K562 treated with DMSO at 1 percent for 48 hours (cell line): Measurements from ENCODE around the gene CCNL2. TPM values are rescaled to one million over a fixed set of nuclear protein-coding genes. Genes with fewer than 3 reads are reported as not detected.

Experiments
- total RNA-seq: library from RNA; unstranded; fragments of 300-600 nt; gene quantifications from 2 replicates; pipeline ENCODE4 v1.2.3, GENCODE V29; 2022; ENCODE audit warnings: low replicate concordance; ENCODE audit errors: extremely low read depth

CCNL2 gene
- total RNA-seq, result not detected in 2 replicates

GRCh38 chr1:1399187-1399871 is at the start of gene CCNL2:
Gene CCNL2, minus strand, starts transcription at chr1:1399335. Its CDS starts 29 bp downstream, at chr1:1399306.

DNA sequence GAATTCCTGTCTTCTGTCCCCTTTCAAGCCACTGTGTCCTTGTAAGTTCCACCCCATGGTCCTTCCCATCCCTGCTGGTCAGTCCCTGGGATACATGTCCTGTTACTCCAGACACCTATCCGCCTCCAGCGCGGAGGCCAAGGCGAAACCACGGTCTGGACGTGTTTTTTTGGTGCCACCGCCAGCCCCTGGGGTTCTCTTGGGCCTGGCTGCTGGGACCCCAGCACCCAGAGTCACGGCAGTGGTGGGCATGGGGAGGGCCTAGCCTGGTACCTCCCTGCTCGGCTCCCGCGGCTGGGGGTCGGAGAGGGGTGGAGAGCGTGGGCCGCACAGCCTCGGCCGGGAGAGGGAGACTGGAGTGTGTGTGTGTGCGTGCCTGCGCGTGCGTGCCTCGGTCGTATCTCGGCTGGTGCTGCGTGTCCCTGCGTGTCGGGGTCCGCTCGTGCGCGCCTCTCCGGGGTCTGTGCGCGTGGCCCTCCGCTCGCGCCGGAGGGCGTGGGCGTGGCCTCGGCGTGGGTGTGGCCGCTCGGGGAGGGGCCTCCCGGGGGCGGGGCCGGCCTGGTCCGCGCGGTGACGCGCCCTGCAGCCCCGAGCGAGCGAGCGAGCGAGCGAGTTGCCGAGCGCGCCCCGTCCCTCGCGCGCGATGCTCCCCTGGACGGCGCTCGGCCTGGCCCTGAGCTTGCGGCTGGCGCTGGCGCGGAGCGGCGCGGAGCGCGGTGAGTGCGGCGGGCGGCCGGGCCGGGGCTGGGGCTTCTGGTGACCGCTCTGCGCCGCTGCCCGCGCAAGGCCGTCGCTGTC is 36.2 kb upstream of the CCNL2 start, which contains the start of gene VWA1:
VWA1 (plus strand) TSS at position 585 of the 798 bp plus-strand sequence; CDS start at position 644, 59 bp downstream.

DNA sequence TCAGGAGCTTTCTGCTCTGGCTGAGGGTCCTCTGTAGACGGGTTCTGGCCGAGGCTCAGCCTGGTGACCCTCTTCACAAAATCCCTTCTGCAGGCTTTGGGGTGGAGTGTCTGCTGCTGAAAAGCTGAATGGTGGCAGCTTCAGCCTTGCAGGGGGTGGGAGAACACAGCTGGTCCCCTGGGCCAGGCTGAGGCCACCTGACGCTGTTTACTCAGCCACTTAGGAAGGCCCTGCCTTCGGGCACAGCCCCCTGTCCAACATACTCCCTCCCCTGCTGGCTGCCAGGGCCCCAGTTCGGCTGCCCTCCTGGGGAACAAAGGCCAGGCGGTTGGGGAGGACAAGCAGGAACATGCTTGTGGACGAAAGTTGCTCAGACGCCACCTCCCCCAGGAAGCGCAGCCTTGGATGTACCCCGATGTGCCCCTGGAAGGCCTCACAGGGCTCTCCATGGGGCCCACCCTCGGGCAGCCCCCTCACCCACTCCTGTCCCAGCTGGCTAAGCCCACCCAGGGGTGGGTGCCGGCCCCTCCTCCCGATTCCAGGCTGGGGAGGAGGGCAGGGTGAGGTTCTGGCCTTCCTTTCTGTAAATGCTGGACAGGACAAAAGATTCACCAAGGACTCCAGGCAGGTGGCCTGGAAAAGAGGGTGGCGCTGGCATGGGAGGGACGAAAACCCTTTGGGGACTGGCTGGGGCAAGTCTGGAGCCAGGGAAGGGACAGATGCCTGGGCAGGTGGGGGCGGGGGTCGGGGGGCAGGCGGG is 22.2 kb upstream of the CCNL2 start, which contains the start of gene ANKRD65:
ANKRD65 (minus strand) TSS at position 130 of the 760 bp plus-strand sequence. CDS start 271 bp downstream, outside the sequence.

DNA sequence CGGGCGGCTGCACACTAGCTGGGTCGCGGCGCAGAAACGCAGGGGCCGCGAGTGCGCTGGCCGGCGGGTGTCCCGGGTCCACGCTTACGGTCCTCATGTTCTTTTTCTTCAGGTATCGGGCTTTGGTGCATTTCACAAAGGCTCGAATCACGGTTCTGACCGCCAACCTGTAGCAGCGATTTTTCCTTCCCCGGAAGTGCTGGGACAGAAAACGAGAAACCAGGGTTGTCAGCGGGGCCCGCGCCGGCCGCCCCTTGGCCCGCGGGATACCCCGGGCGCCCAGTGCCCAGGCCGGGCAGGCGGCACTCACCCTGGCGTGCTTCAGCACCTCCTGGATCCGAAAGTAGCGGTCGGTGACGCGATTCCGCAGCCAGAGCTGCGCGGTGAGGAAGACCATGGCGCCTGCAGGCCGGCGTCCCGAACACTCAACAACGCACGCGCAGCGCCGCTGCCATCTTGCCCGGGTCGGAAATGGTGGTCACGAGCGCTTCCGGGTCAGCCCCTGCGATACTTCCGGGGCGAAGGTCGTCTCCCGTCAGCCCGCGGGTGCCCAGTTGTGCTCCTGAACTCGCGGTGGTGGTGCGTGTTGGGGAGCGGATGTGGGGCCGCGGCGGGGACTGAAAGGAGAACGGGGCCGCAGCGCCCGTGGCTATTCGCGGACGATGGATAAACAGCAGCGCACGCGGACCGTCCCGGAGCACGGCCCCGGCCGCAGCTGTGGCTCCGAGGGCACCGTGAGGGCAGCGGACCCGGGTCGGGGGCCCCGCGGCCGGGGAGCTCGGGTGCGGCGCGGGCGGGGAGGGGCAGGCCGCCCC is 7.9 kb upstream of the CCNL2 start, which contains the start of gene MRPL20:
MRPL20 (minus strand) TSS at position 473 of the 815 bp plus-strand sequence; CDS start at position 397, 76 bp downstream.

DNA sequence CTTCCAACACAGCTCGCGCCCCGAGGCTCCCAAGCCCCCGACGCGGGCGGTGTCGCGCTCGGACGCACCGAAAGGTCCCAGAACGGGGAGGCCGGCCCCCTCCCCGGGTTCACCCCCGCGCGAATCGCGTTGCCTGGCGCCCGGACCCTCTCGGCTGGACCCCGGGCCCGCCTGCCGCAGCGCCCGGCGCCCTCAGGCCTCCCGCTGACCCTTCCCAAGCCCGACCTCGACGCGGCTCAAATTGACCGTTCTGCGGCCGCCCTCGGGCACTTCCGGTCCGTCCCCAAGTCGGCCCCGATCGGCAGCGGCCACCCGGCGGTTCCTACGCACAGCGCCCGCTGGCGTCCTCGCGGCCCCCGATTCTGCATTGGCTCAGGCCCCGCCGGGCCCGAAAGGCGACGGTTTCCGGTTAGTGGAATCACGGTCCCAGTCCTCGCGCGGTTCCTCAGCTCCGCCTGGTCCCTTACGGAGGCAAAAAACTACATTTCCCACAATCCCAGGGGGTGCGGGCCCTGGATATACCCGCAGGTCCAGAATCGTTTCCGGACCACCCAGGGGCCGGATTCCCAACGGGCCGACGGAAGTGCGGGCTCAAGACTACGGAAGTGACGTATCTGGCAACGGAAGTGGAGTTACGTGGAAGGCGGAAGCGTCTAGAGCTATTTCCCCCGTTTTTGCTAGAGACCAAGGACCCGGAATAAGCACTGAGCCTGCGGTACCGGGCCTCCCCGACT is 24.0 kb downstream of the CCNL2 start, which contains the start of gene AURKAIP1:
AURKAIP1 (minus strand) TSS at position 279 of the 734 bp plus-strand sequence. CDS start 451 bp downstream, outside the sequence.

GRCh38 chr1:1358433-1359271 is 40.5 kb downstream of the CCNL2 start, which contains the start of gene MXRA8:
Gene MXRA8, minus strand, starts transcription at chr1:1358555. Its CDS starts 51 bp downstream, at chr1:1358504.

GRCh38 chr1:1349256-1350012 is 49.7 kb downstream of the CCNL2 start, which contains the start of gene DVL1:
Gene DVL1, minus strand, starts transcription at chr1:1349418. Its CDS starts 353 bp downstream, at chr1:1349065.

Other genes with a start within 250 kb of the CCNL2 start
- not detected in 2 replicates for gene TTLL10, start 225.5 kb downstream of the CCNL2 start, total RNA-seq
- not detected in 2 replicates for gene TNFRSF18, start 192.7 kb downstream of the CCNL2 start, total RNA-seq
- not detected in 2 replicates for gene TNFRSF4, start 185.2 kb downstream of the CCNL2 start, total RNA-seq
- not detected in 2 replicates for gene SDF4, start 167.3 kb downstream of the CCNL2 start, total RNA-seq
- gene B3GALT6, start 167.1 kb downstream of the CCNL2 start, total RNA-seq, result not detected in 2 replicates
- not detected in 2 replicates for gene C1QTNF12, start 152.6 kb downstream of the CCNL2 start, total RNA-seq
- not detected in 2 replicates for gene UBE2J2, start 125.5 kb downstream of the CCNL2 start, total RNA-seq
- gene SCNN1D, start 118.9 kb downstream of the CCNL2 start, total RNA-seq, result not detected in 2 replicates
- gene ACAP3, start 91.4 kb downstream of the CCNL2 start, total RNA-seq, result 171 TPM in 1 of 2 replicates, not detected in the other
- gene PUSL1, start 90.7 kb downstream of the CCNL2 start, total RNA-seq, result not detected in 2 replicates
- not detected in 2 replicates for gene INTS11, start 74.7 kb downstream of the CCNL2 start, total RNA-seq
- not detected in 2 replicates for gene CPTP, start 74.5 kb downstream of the CCNL2 start, total RNA-seq
- gene TAS1R3, start 68.1 kb downstream of the CCNL2 start, total RNA-seq, result not detected in 2 replicates
- not detected in 2 replicates for gene DVL1, start 49.9 kb downstream of the CCNL2 start, total RNA-seq
- not detected in 2 replicates for gene MXRA8, start 40.8 kb downstream of the CCNL2 start, total RNA-seq
- not detected in 2 replicates for gene AURKAIP1, start 24.1 kb downstream of the CCNL2 start, total RNA-seq
- gene MRPL20, start 8.0 kb upstream of the CCNL2 start, total RNA-seq, result not detected in 2 replicates
- gene ANKRD65, start 21.9 kb upstream of the CCNL2 start, total RNA-seq, result not detected in 2 replicates
- not detected in 2 replicates for gene VWA1, start 36.4 kb upstream of the CCNL2 start, total RNA-seq
- not detected in 2 replicates for gene ATAD3C, start 50.4 kb upstream of the CCNL2 start, total RNA-seq
- gene ATAD3B, start 72.4 kb upstream of the CCNL2 start, total RNA-seq, result not detected in 2 replicates
- gene ATAD3A, start 112.8 kb upstream of the CCNL2 start, total RNA-seq, result 223 TPM in 1 of 2 replicates, not detected in the other
- gene TMEM240, start 141.3 kb upstream of the CCNL2 start, total RNA-seq, result not detected in 2 replicates
- not detected in 2 replicates for gene SSU72, start 175.5 kb upstream of the CCNL2 start, total RNA-seq
- not detected in 2 replicates for gene FNDC10, start 200.8 kb upstream of the CCNL2 start, total RNA-seq
- not detected in 2 replicates for gene MIB2, start 216.2 kb upstream of the CCNL2 start, total RNA-seq
- not detected in 2 replicates for gene MMP23B, start 232.8 kb upstream of the CCNL2 start, total RNA-seq